Measurements from ENCODE around the gene IRS1. TPM values are rescaled to one million over a fixed set of nuclear protein-coding genes. Genes with fewer than 3 reads are reported as not detected.
A peak's percentile ranks its signal among the peaks of the same experiment; 100 is the strongest.

Gene IRS1
- total RNA-seq, 4 donors from 2014 or later = 6.2 to 20.9 (median 12.8) TPM

DNA sequence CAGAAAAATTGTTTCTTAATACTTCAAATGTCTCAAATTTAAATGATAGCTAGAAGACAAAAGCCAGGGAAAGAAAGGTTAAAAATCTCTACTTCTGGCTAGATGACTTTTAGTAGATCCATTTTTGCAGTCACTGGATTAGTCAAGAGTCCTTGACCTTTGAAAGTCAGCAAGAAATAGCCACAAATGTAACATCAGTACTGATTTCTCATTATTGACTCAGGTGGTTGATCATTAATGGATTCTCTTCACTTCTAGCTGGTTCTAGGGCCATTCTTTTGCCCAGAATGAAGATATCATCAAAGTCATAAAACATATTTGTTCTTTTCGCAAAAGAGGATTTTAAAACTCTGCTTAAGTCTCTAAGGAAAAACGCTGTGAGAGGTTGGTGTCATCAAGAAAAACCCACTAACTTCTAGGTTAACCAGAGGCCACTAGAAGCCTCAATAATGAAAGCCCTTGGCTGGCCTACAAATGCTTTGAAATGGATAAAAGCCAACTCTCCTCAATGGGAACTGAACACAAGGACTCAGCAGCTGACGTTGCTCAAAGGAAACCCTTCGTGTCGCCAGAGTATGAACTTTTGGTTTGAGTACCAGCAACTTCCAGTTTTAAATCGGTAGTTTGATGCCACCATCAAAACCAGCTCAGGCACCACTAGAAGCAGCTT lies 66.3 kb downstream of the IRS1 start:
- in situ Hi-C loops (cut with MboI; ENCODE audit: low pct_ligation_motif_present in 1 of 4, low pct_unique_long_range_greater_than_20kb in 1 of 4, low sequenced_read_pairs in 3 of 4) (no loop called here), intact Hi-C loops (cut with DNase I; ENCODE audit: low total_unique reads) (no loop called here)
- TF ChIP-seq EP300 (IDR thresholded peaks at IDR 0.05; ENCODE audit: low read depth) (no peak), POLR2A (IDR thresholded peaks at IDR 0.05) (no peak), POLR2AphosphoS5 (IDR thresholded peaks at IDR 0.05) (no peak)
- TF ChIP-seq, protein P1, sequence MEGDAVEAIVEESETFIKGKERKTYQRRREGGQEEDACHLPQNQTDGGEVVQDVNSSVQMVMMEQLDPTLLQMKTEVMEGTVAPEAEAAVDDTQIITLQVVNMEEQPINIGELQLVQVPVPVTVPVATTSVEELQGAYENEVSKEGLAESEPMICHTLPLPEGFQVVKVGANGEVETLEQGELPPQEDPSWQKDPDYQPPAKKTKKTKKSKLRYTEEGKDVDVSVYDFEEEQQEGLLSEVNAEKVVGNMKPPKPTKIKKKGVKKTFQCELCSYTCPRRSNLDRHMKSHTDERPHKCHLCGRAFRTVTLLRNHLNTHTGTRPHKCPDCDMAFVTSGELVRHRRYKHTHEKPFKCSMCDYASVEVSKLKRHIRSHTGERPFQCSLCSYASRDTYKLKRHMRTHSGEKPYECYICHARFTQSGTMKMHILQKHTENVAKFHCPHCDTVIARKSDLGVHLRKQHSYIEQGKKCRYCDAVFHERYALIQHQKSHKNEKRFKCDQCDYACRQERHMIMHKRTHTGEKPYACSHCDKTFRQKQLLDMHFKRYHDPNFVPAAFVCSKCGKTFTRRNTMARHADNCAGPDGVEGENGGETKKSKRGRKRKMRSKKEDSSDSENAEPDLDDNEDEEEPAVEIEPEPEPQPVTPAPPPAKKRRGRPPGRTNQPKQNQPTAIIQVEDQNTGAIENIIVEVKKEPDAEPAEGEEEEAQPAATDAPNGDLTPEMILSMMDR (IDR thresholded peaks at IDR 0.05) = no peak
- Histone ChIP-seq H3K27ac (peak overlapping the region in 1 of 4 donors; percentile 2), H3K9me3 (no peaks in the 10 kb centered on the region), H3K4me1 (peaks cover 0 to 10% (median 2%) of the 10 kb centered on the region in 4 donors), H3K27me3 (no peaks in the 10 kb centered on the region), H3K4me3 (no peak overlapping the region), H3K36me3 (no peaks in the 10 kb centered on the region)
- WGBS, 2 donors (ENCODE audit: low coverage in 1 of 2) = 58 to 73% methylated on average over 6 of the region's 6 CpGs
- no peak for DNase-seq

DNA sequence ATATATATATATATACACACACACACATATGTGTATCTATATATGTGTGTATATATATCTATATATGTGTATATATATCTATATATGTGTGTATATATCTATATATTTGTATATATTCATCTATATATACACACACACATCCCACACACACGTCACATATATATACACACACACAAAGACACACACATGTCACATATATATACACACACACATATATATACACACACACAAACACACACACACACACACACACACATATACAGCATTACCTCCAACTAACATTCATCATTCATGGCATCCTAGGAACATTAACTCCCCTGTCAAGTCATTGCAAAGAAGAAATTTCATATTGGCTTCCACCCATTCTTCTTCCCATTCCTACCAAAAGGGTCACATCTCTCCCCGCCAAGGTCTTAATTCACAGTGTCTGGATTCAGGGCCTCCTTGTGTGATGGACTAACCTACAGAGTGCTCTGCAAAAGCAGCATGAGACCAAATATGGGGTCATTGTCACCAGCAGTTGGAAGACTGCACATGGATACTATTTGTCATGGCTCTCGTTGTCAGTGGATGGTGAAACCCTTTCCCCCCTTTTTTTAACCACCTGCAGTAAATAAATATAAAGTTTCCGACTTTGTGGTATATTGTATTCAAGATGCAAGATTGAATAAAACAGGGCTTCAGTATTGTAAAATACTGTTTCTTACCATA lies 67.0 kb downstream of the IRS1 start:
- Histone ChIP-seq H3K36me3 (no peaks in the 10 kb centered on the region), H3K27me3 (no peaks in the 10 kb centered on the region), H3K4me3 (no peak overlapping the region), H3K4me1 (peaks cover 0 to 6% (median 0%) of the 10 kb centered on the region in 4 donors), H3K9me3 (no peaks in the 10 kb centered on the region), H3K27ac (no peak overlapping the region)
- intact Hi-C loops (cut with DNase I; ENCODE audit: low total_unique reads) (no loop called here), in situ Hi-C loops (cut with MboI; ENCODE audit: low pct_ligation_motif_present in 1 of 4, low pct_unique_long_range_greater_than_20kb in 1 of 4, low sequenced_read_pairs in 3 of 4) (no loop called here)
- WGBS, 2 donors (ENCODE audit: low coverage in 1 of 2) = 86 to 94% methylated on average over 2 to 4 of the region's 4 CpGs
- TF ChIP-seq POLR2AphosphoS5 (IDR thresholded peaks at IDR 0.05) = no peak
- no peak for DNase-seq

DNA sequence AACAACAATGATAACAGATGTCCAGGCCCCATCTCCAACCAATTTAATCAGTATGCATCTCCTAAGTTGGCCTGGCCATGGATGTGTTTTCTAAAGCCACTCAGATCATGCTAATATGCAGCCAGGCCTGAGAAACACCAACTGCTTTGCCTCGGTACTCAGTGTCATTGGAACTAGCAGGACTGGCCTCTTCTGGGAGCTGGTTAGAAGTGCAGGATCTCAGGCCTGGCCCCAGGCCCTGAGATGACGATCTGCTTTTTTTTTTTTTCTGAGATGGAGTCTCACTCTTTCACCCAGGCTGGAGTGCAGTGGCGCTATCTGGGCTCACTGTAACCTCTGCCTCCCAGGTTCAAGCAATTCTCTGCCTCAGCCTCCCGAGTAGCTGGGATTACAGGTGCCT lies 69.1 kb downstream of the IRS1 start:
- Histone ChIP-seq H3K9me3 (no peaks in the 10 kb centered on the region), H3K36me3 (no peaks in the 10 kb centered on the region), H3K4me3 (no peak overlapping the region), H3K4me1 (peaks cover 0 to 22% (median 5%) of the 10 kb centered on the region in 4 donors), H3K27ac (no peak overlapping the region), H3K27me3 (no peaks in the 10 kb centered on the region)
- in situ Hi-C loops (cut with MboI; ENCODE audit: low pct_ligation_motif_present in 1 of 4, low pct_unique_long_range_greater_than_20kb in 1 of 4, low sequenced_read_pairs in 3 of 4) (no loop called here), intact Hi-C loops (cut with DNase I; ENCODE audit: low total_unique reads) (no loop called here)
- no peak for DNase-seq
- TF ChIP-seq, protein P1 (IDR thresholded peaks at IDR 0.05) = no peak
- TF ChIP-seq POLR2A (IDR thresholded peaks at IDR 0.05) (no peak), POLR2AphosphoS5 (IDR thresholded peaks at IDR 0.05) (no peak), EP300 (IDR thresholded peaks at IDR 0.05; ENCODE audit: low read depth) (no peak)
- 40 to 83% methylated on average over 1 to 4 of the region's 4 CpGs for WGBS, 2 donors (ENCODE audit: low coverage in 1 of 2)

DNA sequence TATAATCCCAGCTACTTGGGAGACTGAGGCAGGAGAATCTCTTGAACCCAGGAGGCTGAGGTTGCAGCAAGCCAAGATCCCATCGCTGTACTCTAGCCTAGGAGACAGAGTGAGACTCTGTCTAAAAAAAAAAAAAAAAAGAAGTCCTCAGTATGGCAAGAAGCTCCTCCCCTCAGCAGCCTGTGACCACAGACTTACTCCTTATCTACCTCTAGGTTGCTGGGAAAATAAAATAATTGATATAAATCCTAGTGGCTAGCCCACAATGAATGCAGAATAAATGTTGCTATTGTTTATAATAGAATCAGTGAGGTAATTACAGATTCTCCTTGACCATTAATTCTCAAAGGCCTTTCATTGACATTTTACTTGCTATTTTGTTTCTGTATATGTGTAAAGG lies 70.6 kb downstream of the IRS1 start:
- H3K36me3 ChIP-seq = no peaks in the 10 kb centered on the region

More for the DNA sequence above, 70.6 kb downstream of the IRS1 start:
- H3K27me3 ChIP-seq = no peaks in the 10 kb centered on the region
- no peak overlapping the region for H3K27ac ChIP-seq
- H3K4me3 ChIP-seq = no peak overlapping the region
- TF ChIP-seq, protein P1 (IDR thresholded peaks at IDR 0.05) = no peak
- TF ChIP-seq POLR2AphosphoS5 (IDR thresholded peaks at IDR 0.05) (no peak), POLR2A (IDR thresholded peaks at IDR 0.05) (no peak), EP300 (IDR thresholded peaks at IDR 0.05; ENCODE audit: low read depth) (no peak)
- WGBS, 2 donors (ENCODE audit: low coverage in 1 of 2) = 91% methylated on average over 1 of the region's 1 CpG; no CpG with 5 or more reads in 1 of the 2 donors
- DNase-seq = no peak
- no peaks in the 10 kb centered on the region for H3K9me3 ChIP-seq
- intact Hi-C loops (cut with DNase I; ENCODE audit: low total_unique reads) = no loop called here
- in situ Hi-C loops (cut with MboI; ENCODE audit: low pct_ligation_motif_present in 1 of 4, low pct_unique_long_range_greater_than_20kb in 1 of 4, low sequenced_read_pairs in 3 of 4) = no loop called here
- H3K4me1 ChIP-seq = peaks cover 0 to 27% (median 5%) of the 10 kb centered on the region in 4 donors
